A673 (cell line): Measurements from ENCODE around the gene CTRL. TPM values are rescaled to one million over a fixed set of nuclear protein-coding genes. Genes with fewer than 3 reads are reported as not detected.
A peak's percentile ranks its signal among the peaks of the same experiment; 100 is the strongest.

Experiments used
- BruUV-seq: library from RNA; stranded (reverse); fragments of 400-500 nt; replicated peaks from 2 replicates; lab custom pipeline; 2021; lab: Mats Ljungman, UMichigan
- CTCF ChIA-PET: fragments of 300-600 bp; sonication (Branson Sonifier 250); formaldehyde crosslinking; loops from one replicate; lab custom pipeline; 2022; ENCODE audit warnings: antibody characterized with exemption; lab: Charles Lee
- POLR2A ChIA-PET: fragments of 300-600 bp; sonication (Branson Sonifier 250); formaldehyde crosslinking; loops from one replicate; lab custom pipeline; 2022; ENCODE audit warnings: antibody characterized with exemption; ENCODE audit not compliant: low non-redundant PET; lab: Charles Lee
- DNase-seq: peaks from one replicate; pipeline ENCODE4 v3.0.0-alpha.2; 2015; ENCODE audit warnings: low spot score
- H3K27ac ChIP-seq: fragments of 200-600 bp; sonication (generic); 2 replicates; pipeline ENCODE4 v1.5.1; 2016; ENCODE audit warnings: mixed run types, low read depth, mild to moderate bottlenecking, mixed read lengths, antibody characterized with exemption, low read length; ENCODE audit not compliant: poor library complexity, severe bottlenecking
- H3K27me3 ChIP-seq: fragments of 200-600 bp; sonication (generic); replicated peaks from 2 replicates; pipeline ENCODE4 v1.6.1; 2017; ENCODE audit warnings: mixed run types, low read depth, mild to moderate bottlenecking, mixed read lengths, antibody characterized with exemption, low read length; ENCODE audit not compliant: insufficient read depth, poor library complexity
- H3K36me3 ChIP-seq: fragments of 200-600 bp; sonication (generic); 2 replicates; pipeline ENCODE4 v1.6.1; 2016; ENCODE audit warnings: mixed run types, mild to moderate bottlenecking, mixed read lengths, antibody characterized with exemption, low read length; ENCODE audit not compliant: insufficient read depth, poor library complexity, severe bottlenecking
- H3K4me1 ChIP-seq: fragments of 200-600 bp; sonication (generic); 2 replicates; pipeline ENCODE4 v1.6.1; 2017; ENCODE audit warnings: mixed run types, mild to moderate bottlenecking, mixed read lengths, antibody characterized with exemption, low read length; ENCODE audit not compliant: insufficient read depth, poor library complexity, severe bottlenecking
- H3K4me3 ChIP-seq: fragments of 200-600 bp; sonication (generic); 2 replicates; pipeline ENCODE4 v1.5.1; 2016; ENCODE audit warnings: low read depth, mixed run types, mild to moderate bottlenecking, mixed read lengths, low read length; ENCODE audit not compliant: poor library complexity, severe bottlenecking
- H3K9me3 ChIP-seq: fragments of 200-600 bp; sonication (generic); 2 replicates; pipeline ENCODE4 v1.6.1; 2016; ENCODE audit warnings: mixed run types, low read depth, mild to moderate bottlenecking, mixed read lengths, antibody characterized with exemption, low read length; ENCODE audit not compliant: poor library complexity, severe bottlenecking
- EZH2 ChIP-seq: fragments of 200-600 bp; sonication (generic); IDR thresholded peaks from 2 replicates; pipeline ENCODE4 v1.6.1; 2017; ENCODE audit warnings: borderline replicate concordance, low read depth, mild to moderate bottlenecking, mixed read lengths, antibody characterized with exemption, low read length; ENCODE audit not compliant: poor library complexity, severe bottlenecking
- intact Hi-C: fragments of 100-400 bp; cut with micrococcal nuclease; formaldehyde crosslinking; loops from one replicate; pipeline ENCODE4 v1.10.0; 2022; ENCODE audit not compliant: unreplicated experiment
- total RNA-seq: library from RNA; stranded (reverse); gene quantifications from 2 replicates; pipeline ENCODE4 v1.2.3, GENCODE V29; 2021
- TF ChIP-seq, protein P1 (sequence below): fragments of 300-800, 200-600 bp; sonication (generic); conservative IDR thresholded peaks from 2 replicates; pipeline ENCODE4 v1.5.1; 2017; ENCODE audit warnings: low read depth, mild to moderate bottlenecking, antibody characterized with exemption, low read length, moderate library complexity, mixed read lengths

The CTRL gene
- total RNA-seq, 1 experiment from 2014 or later = 2.9 TPM

- H3K27ac ChIP-seq = no peak overlapping the region
These were observed 16.7 kb downstream of the CTRL start for GRCh38 chr16:67914758-67915495.

DNA sequence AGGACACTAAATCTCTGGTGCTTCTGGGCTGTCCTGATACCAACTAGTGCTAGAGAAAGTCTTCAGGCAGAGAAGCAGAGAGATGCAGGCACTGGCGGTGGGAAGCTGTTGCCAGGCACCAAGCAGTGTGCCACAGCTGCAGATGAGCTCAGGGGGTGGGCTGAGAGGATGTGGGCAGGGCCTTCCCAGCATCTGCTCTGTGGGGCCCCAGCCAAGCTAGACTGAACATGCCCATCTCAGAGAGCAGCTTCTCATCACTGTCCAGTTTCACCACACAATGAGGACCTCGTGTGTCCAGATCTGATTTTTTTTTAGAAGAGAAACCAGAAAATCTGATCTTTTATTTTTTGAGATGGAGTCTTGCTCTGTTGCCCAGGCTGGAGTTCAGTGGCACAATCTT lies 21.5 kb downstream of the CTRL start:
- intact Hi-C loops = no loop called here
- peak; percentile 35 for DNase-seq
- ChIA-PET POLR2A (interaction anchor here (0.7 kb wide), 1 partner anchor 374 kb away, joined by 4 read pairs; no protein-coding TSS in a partner anchor), CTCF (interaction anchor here (0.9 kb wide), 1 partner anchor 10 kb away, joined by 3 read pairs; no protein-coding TSS in a partner anchor)
- TSS peak; percentile 16 for BruUV-seq
- Histone ChIP-seq H3K4me1 (no peaks in the 10 kb centered on the region), H3K9me3 (no peaks in the 10 kb centered on the region), H3K4me3 (no peak overlapping the region), H3K27me3 (no peaks in the 10 kb centered on the region), H3K36me3 (no peaks in the 10 kb centered on the region), H3K27ac (no peak overlapping the region)
- TF ChIP-seq, protein P1, sequence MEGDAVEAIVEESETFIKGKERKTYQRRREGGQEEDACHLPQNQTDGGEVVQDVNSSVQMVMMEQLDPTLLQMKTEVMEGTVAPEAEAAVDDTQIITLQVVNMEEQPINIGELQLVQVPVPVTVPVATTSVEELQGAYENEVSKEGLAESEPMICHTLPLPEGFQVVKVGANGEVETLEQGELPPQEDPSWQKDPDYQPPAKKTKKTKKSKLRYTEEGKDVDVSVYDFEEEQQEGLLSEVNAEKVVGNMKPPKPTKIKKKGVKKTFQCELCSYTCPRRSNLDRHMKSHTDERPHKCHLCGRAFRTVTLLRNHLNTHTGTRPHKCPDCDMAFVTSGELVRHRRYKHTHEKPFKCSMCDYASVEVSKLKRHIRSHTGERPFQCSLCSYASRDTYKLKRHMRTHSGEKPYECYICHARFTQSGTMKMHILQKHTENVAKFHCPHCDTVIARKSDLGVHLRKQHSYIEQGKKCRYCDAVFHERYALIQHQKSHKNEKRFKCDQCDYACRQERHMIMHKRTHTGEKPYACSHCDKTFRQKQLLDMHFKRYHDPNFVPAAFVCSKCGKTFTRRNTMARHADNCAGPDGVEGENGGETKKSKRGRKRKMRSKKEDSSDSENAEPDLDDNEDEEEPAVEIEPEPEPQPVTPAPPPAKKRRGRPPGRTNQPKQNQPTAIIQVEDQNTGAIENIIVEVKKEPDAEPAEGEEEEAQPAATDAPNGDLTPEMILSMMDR = no peak
- TF ChIP-seq EZH2 = no peak

More at GRCh38 chr16:67914758-67915495, 16.7 kb downstream of the CTRL start:
- BruUV-seq = no TSS peak
- Histone ChIP-seq H3K27me3 (no peaks in the 10 kb centered on the region), H3K36me3 (no peaks in the 10 kb centered on the region), H3K4me3 (no peak overlapping the region), H3K4me1 (no peaks in the 10 kb centered on the region), H3K9me3 (no peaks in the 10 kb centered on the region)
- DNase-seq = no peak
- ChIA-PET CTCF (interaction anchor here (0.6 kb wide), 1 partner anchor 89 kb away, joined by 4 read pairs; no protein-coding TSS in a partner anchor), POLR2A (no interaction called here)
- TF ChIP-seq EZH2 = no peak
- TF ChIP-seq, protein P1 = no peak
- intact Hi-C loops = no loop called here

DNA sequence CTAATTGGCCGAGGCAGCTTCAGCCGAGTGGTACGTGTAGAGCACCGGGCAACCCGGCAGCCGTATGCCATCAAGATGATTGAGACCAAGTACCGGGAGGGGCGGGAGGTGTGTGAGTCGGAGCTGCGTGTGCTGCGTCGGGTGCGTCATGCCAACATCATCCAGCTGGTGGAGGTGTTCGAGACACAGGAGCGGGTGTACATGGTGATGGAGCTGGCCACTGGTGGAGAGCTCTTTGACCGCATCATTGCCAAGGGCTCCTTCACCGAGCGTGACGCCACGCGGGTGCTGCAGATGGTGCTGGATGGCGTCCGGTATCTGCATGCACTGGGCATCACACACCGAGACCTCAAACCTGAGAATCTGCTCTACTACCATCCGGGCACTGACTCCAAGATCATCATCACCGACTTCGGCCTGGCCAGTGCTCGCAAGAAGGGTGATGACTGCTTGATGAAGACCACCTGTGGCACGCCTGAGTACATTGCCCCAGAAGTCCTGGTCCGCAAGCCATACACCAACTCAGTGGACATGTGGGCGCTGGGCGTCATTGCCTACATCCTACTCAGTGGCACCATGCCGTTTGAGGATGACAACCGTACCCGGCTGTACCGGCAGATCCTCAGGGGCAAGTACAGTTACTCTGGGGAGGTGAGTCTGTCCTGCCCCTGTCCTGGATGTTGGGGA lies 22.5 kb downstream of the CTRL start:
- Histone ChIP-seq H3K4me3 (no peak overlapping the region), H3K27me3 (no peaks in the 10 kb centered on the region), H3K36me3 (no peaks in the 10 kb centered on the region), H3K4me1 (no peaks in the 10 kb centered on the region), H3K9me3 (no peaks in the 10 kb centered on the region), H3K27ac (no peak overlapping the region)
- intact Hi-C loops = no loop called here
- TF ChIP-seq, protein P1 = no peak
- TF ChIP-seq EZH2 = no peak
- DNase-seq = no peak
- BruUV-seq = no TSS peak
- ChIA-PET POLR2A (no interaction called here), CTCF (no interaction called here)
